GM12878 (cell line): Measurements from ENCODE around the gene FKRP. TPM values are rescaled to one million over a fixed set of nuclear protein-coding genes. Genes with fewer than 3 reads are reported as not detected.

ENCODE experiments used
- ATAC-seq: fragments of 200-7000 bp; cut with Tn5 transposase; 3 replicates; pipeline ENCODE4 v1.9.1; 2020; ENCODE audit warnings: mild to moderate bottlenecking, moderate library complexity
- BruUV-seq: library from RNA; stranded (reverse); fragments of 400-500 nt; replicated peaks from 2 replicates; lab custom pipeline; 2021; lab: Mats Ljungman, UMichigan
- CTCF ChIA-PET: fragments of 300-600 bp; sonication (Branson Sonifier 250); formaldehyde crosslinking; extraction: SDS; loops from one replicate; lab custom pipeline; 2021; ENCODE audit warnings: inconsistent platforms; lab: Yijun Ruan, JAX
- POLR2A ChIA-PET: fragments of 350-600 bp; formaldehyde crosslinking; extraction: SDS; loops from one replicate; lab custom pipeline; 2021; ENCODE audit warnings: inconsistent platforms; lab: Charles Lee
- RAD21 ChIA-PET: fragments of 300-600 bp; sonication (Branson Sonifier 250); formaldehyde crosslinking; loops from one replicate; lab custom pipeline; 2023; ENCODE audit warnings: antibody characterized with exemption; ENCODE audit not compliant: unreplicated experiment; lab: Charles Lee
- SMC1A ChIA-PET: fragments of 300-600 bp; sonication (Branson Sonifier 250); formaldehyde crosslinking; loops from one replicate; lab custom pipeline; 2023; ENCODE audit not compliant: unreplicated experiment, uncharacterized antibody; lab: Charles Lee
- DNase-seq: peaks from one replicate; pipeline ENCODE4 v3.0.0-alpha.2; 2011; ENCODE audit warnings: low read depth, low spot score
- FAIRE-seq: peaks from 3 replicates; lab custom pipeline; 2011; peaks lifted over from hg19 to GRCh38; lab: Jason Lieb, UNC
- H2AFZ ChIP-seq: 2 replicates; pipeline ENCODE4 v1.6.0; 2011; ENCODE audit warnings: low read depth, low read length, control low read depth; ENCODE audit not compliant: control insufficient read depth
- H3K27ac ChIP-seq: 2 replicates; pipeline ENCODE4 v1.5.1; 2011; ENCODE audit warnings: control low read depth; ENCODE audit not compliant: control insufficient read depth, insufficient read depth
- H3K27me3 ChIP-seq, 2 experiments: replicated peaks in 1 of 2; 2 replicates each; pipeline versions ENCODE4 v1.6.0 to v1.6.1; 2011; ENCODE audit warnings: low read length in 1 of 2; ENCODE audit not compliant: control insufficient read depth in 2 of 2, insufficient read depth in 2 of 2
- H3K36me3 ChIP-seq, 2 experiments: 2 replicates each; pipeline ENCODE4 v1.5.1; 2011; ENCODE audit warnings: low read length in 1 of 2; ENCODE audit not compliant: control insufficient read depth in 2 of 2, insufficient read depth in 2 of 2
- H3K4me1 ChIP-seq: 2 replicates; pipeline ENCODE4 v1.6.1; 2011; ENCODE audit warnings: mild to moderate bottlenecking, low read length, moderate library complexity, mixed read lengths; ENCODE audit not compliant: control insufficient read depth, insufficient read depth
- H3K4me2 ChIP-seq: 2 replicates; pipeline ENCODE4 v1.6.0; 2011; ENCODE audit warnings: control low read depth; ENCODE audit not compliant: control insufficient read depth, insufficient read depth
- H3K4me3 ChIP-seq: fragments of 200-600 bp; sonication (generic); 2 replicates; pipeline ENCODE4 v1.5.1; 2016
- H3K79me2 ChIP-seq: 2 replicates; pipeline ENCODE4 v1.6.0; 2011; ENCODE audit warnings: low read length; ENCODE audit not compliant: control insufficient read depth, insufficient read depth
- H3K9ac ChIP-seq: 2 replicates; pipeline ENCODE4 v1.8.0; 2011; ENCODE audit warnings: low read length, control low read depth, mixed read lengths; ENCODE audit not compliant: control insufficient read depth, insufficient read depth
- H3K9me3 ChIP-seq: replicated peaks from 3 replicates; pipeline ENCODE4 v1.5.1; 2011; ENCODE audit warnings: mild to moderate bottlenecking, low read length; ENCODE audit not compliant: control insufficient read depth, insufficient read depth
- H4K20me1 ChIP-seq: 2 replicates; pipeline ENCODE4 v1.6.0; 2011; ENCODE audit not compliant: control insufficient read depth, insufficient read depth
- BCLAF1 ChIP-seq: fragments of 450-650 bp; IDR thresholded peaks from 2 replicates; pipeline ENCODE4 v1.6.1; 2017; ENCODE audit warnings: antibody characterized with exemption, mild to moderate bottlenecking, moderate library complexity
- CBFB ChIP-seq: IDR thresholded peaks from 2 replicates; pipeline ENCODE4 v1.6.1; 2016; ENCODE audit warnings: antibody characterized with exemption, low read depth
- CBX5 ChIP-seq: sonication (generic); IDR thresholded peaks from 2 replicates; pipeline ENCODE4 v1.6.1; 2016; ENCODE audit warnings: low read depth, moderate library complexity, mild to moderate bottlenecking, inconsistent platforms
- DPF2 ChIP-seq: fragments of 450-650 bp; IDR thresholded peaks from 2 replicates; pipeline ENCODE4 v1.6.1; 2017; ENCODE audit warnings: mild to moderate bottlenecking
- FOS ChIP-seq: IDR thresholded peaks from 3 replicates; pipeline ENCODE4 v1.6.1; 2011; ENCODE audit warnings: borderline replicate concordance; ENCODE audit not compliant: insufficient read length; ENCODE audit errors: extremely low read depth
- IKZF1 ChIP-seq: fragments of 450-650 bp; conservative IDR thresholded peaks from 2 replicates; pipeline ENCODE4 v1.6.1; 2017; ENCODE audit warnings: antibody characterized with exemption, mild to moderate bottlenecking
- IKZF2 ChIP-seq, 2 experiments: fragments of 450-650 bp; IDR thresholded peaks; 2 replicates each; pipeline ENCODE4 v1.6.1; 2017; ENCODE audit warnings: mild to moderate bottlenecking in 2 of 2, moderate library complexity in 2 of 2
- MTA2 ChIP-seq: fragments of 450-650 bp; IDR thresholded peaks from 2 replicates; pipeline ENCODE4 v1.6.1; 2016; ENCODE audit warnings: low read depth, mild to moderate bottlenecking, moderate library complexity
- NR2C1 ChIP-seq: fragments of 450-650 bp; IDR thresholded peaks from 2 replicates; pipeline ENCODE4 v1.6.1; 2017; ENCODE audit warnings: antibody characterized with exemption, mild to moderate bottlenecking, moderate library complexity
- PAX8 ChIP-seq: fragments of 450-650 bp; IDR thresholded peaks from 2 replicates; pipeline ENCODE4 v1.6.1; 2017; ENCODE audit warnings: mild to moderate bottlenecking, moderate library complexity
- RB1 ChIP-seq: fragments of 450-650 bp; formaldehyde crosslinking; IDR thresholded peaks from 2 replicates; pipeline ENCODE4 v1.6.1; 2017; ENCODE audit warnings: mild to moderate bottlenecking, borderline replicate concordance
- RELB ChIP-seq: fragments of 450-650 bp; IDR thresholded peaks from 2 replicates; pipeline ENCODE4 v1.6.1; 2017; ENCODE audit warnings: low read depth, mild to moderate bottlenecking, moderate library complexity
- SPI1 ChIP-seq: IDR thresholded peaks from 2 replicates; pipeline ENCODE4 v1.6.1; 2011; ENCODE audit warnings: low read depth, mild to moderate bottlenecking, low read length, moderate library complexity, borderline replicate concordance; ENCODE audit not compliant: insufficient read depth
- STAT3 ChIP-seq: IDR thresholded peaks from 2 replicates; pipeline ENCODE4 v1.6.1; 2011; ENCODE audit warnings: low read depth, low read length, improper control_type of control experiment
- ZNF592 ChIP-seq: fragments of 450-650 bp; IDR thresholded peaks from 2 replicates; pipeline ENCODE4 v1.6.1; 2017; ENCODE audit warnings: mild to moderate bottlenecking, moderate library complexity
- WGBS: methylation state at CpG from one replicate; pipeline ENCODE4 v1.1.6; 2016; ENCODE audit warnings: low lambda C conversion rate; ENCODE audit not compliant: insufficient replicate concordance, insufficient coverage; ENCODE audit errors: missing lambda C conversion rate; 5-methylcytosine and 5-hydroxymethylcytosine counted together
- in situ Hi-C: fragments of 300-500 bp; cut with MboI; formaldehyde crosslinking; loops from 9 replicates; pipeline ENCODE4 v1.14.3; 2018; ENCODE audit warnings: mixed read lengths
- intact Hi-C: fragments of 100-400 bp; cut with micrococcal nuclease; formaldehyde crosslinking; loops from one replicate; pipeline ENCODE4 v1.14.2; 2022; ENCODE audit not compliant: unreplicated experiment
- polyA plus RNA-seq, 11 experiments: library from polyadenylated mRNA; depleted of rRNA in 4 of 11; unstranded in 6 of 11; stranded (reverse) in 5 of 11; fragments of >200 nt; fragmentation: Nextera tagmentation in 4 of 11; fragmentation: Illumina TruSeq in 1 of 11; extraction: Ambion mirVana in 4 of 11; extraction: Trizol in 1 of 11; gene quantifications; 1 replicate in 1 of 11; 2 replicates in 10 of 11; pipeline versions ENCODE4 v1.2.1 to v1.2.3, GENCODE V29; 2011 to 2016; ENCODE audit warnings: inconsistent platforms in 2 of 11, missing spikeins in 2 of 11, low read depth in 1 of 11
- total RNA-seq, 4 experiments: library from RNA; depleted of rRNA in 3 of 4; stranded (reverse); fragments of >200 nt in 3 of 4; fragmentation: Illumina TruSeq in 1 of 4; extraction: Trizol in 1 of 4; gene quantifications; 2 replicates each; pipeline versions ENCODE4 v1.2.1 to v1.2.3, GENCODE V29; 2013 to 2021

Gene FKRP
- total and polyA plus RNA-seq, 10 of the 15 experiments (the other 5 are each of a cell fraction or from before 2014, with no cell fraction given): 1.3 to 14.1 (median 7.8) TPM

- FAIRE-seq (no peak), DNase-seq (no peak), ATAC-seq (peak; percentile 51; the same call in 2 of the 3 replicates)
- Histone ChIP-seq H3K27ac (no peak overlapping the region), H2AFZ (no peak overlapping the region), H3K36me3 (no peaks in the 10 kb centered on the region), H3K4me2 (no peak overlapping the region), H3K4me1 (no peaks in the 10 kb centered on the region), H3K27me3 (no peaks in the 10 kb centered on the region), H3K9ac (no peak overlapping the region), H3K79me2 (no peaks in the 10 kb centered on the region), H4K20me1 (no peaks in the 10 kb centered on the region), H3K9me3 (no peaks in the 10 kb centered on the region), H3K4me3 (no peak overlapping the region)
- no TSS peak for BruUV-seq
- in situ Hi-C loops: no loop called here
- intact Hi-C loops: no loop called here
- SMC1A ChIA-PET: interaction anchor here (0.7 to 1.0 kb wide), 3 partner anchors 8 to 19 kb away, joined by 3 read pairs; no protein-coding TSS in a partner anchor
- TF ChIP-seq FOS: no peak
- TF ChIP-seq CBFB: no peak
- TF ChIP-seq PAX8: no peak
- peak; percentile 38 to 60; a peak in 2 of 4 replicates for TF ChIP-seq IKZF2 (IDR thresholded peaks at IDR 0.05)
- TF ChIP-seq SPI1: peak; percentile 61; the same call in 1 of the 2 replicates
- TF ChIP-seq RELB: no peak
- TF ChIP-seq NR2C1: no peak
- peak; percentile 58; the same call in 1 of the 2 replicates for TF ChIP-seq IKZF1
- TF ChIP-seq STAT3: no peak
- TF ChIP-seq DPF2: 0 out of 2 replicates have a peak, but pooled peaks have one; percentile 23
- TF ChIP-seq CBX5: no peak
- TF ChIP-seq MTA2: 0 out of 2 replicates have a peak, but pooled peaks have one; percentile 40
- no peak for TF ChIP-seq RB1
- no peak for TF ChIP-seq BCLAF1
- no peak for TF ChIP-seq ZNF592
- CTCF ChIA-PET: interaction anchor here (0.7 to 1.8 kb wide), 4 partner anchors 13 to 37 kb away, joined by 3 to 4 read pairs (median 4); no protein-coding TSS in a partner anchor
- POLR2A ChIA-PET: interaction anchor here (0.6 to 1.4 kb wide), 3 partner anchors 16 to 26 kb away, joined by 3 to 5 read pairs (median 3); no protein-coding TSS in a partner anchor
- RAD21 ChIA-PET: interaction anchor here (0.8 to 1.0 kb wide), 2 partner anchors 18 to 36 kb away, joined by 3 to 4 read pairs; no protein-coding TSS in a partner anchor
- 45% methylated on average over 1 of the region's 2 CpGs for WGBS
Observed at GRCh38 chr19:46803555-46803954, 57.7 kb downstream of the FKRP start.
